Stimulated activated CD8-positive, alpha-beta memory T cell treated with anti-CD3 and anti-CD28 coated beads, Interleukin-7, amount 100 ng/mL, for 4 hours (primary cell): ENCODE data around the gene BCL6B.
A peak's percentile ranks its signal among the peaks of the same experiment; 100 is the strongest.

ENCODE experiments used
- DNase-seq, 2 donors: peaks; one replicate each; pipeline ENCODE4 v3.0.0-alpha.2; 2020; ENCODE audit warnings: low read depth in 2 of 2

BCL6B gene

GRCh38 chr17:7010523-7010922 lies 12.3 kb upstream of the BCL6B start:
- no peak for DNase-seq

DNA sequence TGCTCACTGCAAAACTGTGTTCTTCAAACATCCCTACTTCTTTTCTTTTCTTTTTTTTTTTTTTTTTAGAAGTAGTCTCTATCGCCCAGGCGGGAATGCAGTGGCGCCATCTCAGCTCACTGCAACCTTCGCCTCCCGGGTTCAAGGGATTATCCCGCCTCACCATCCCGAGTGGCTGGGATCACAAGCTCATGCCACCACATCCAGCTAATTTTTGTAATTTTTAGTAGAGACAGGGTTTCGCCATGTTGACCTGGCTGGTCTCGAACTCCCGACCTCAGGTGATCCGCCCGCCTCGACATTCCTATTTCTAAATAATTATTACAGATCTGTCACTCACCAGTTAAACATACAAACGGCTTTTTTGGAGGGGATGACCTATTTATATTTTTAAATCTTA lies 11.4 kb upstream of the BCL6B start:
- no peak for DNase-seq

DNA sequence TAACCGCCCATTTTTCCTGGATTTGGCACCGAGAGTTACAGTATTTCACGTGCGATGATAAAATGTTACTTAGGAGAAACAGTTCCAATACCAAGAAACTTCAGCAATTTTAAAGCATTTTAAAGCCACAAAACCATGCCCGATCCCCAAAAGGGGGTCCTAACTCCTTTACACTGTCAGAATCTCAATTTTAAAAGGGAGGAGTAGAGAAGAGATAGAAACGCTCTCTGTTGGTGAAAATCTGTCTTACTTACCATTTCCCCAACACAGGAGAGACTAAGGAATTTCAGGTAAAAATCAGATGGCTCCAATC lies 11.0 kb upstream of the BCL6B start:
- no peak for DNase-seq

DNA sequence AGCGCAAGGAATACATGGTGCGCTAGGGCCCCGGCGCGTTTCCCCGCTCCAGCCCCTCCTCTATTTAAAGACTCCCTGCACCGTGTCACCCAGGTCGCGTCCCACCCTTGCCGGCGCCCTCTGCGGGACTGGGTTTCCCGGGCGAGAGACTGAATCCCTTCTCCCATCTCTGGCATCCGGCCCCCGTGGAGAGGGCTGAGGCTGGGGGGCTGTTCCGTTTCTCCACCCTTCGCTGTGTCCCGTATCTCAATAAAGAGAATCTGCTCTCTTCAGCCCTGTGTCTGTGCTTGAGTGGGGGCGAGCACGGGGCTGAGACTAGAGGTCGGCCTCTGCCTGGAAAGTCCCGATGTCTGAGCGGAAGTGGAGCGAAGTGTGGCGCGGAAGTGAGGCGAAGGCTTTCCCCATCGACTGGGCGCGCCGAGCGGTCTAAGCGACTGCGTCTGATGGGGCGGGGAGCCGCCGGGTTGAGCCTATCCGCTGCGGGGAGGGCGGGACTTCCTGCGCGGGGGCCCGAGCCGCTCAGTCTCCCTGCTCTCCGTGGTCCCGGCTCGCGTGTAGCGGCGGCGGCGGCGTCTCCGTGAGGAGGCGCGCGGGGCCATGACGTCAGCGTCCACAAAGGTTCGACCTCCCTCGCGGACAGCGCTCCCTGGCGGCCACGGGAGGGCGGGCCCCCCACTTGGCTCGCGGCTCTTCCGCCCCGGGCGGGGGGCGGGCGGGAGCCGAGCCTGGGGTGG lies 8.4 kb upstream of the BCL6B start:
- DNase-seq: peak; percentile 95 to 99

DNA sequence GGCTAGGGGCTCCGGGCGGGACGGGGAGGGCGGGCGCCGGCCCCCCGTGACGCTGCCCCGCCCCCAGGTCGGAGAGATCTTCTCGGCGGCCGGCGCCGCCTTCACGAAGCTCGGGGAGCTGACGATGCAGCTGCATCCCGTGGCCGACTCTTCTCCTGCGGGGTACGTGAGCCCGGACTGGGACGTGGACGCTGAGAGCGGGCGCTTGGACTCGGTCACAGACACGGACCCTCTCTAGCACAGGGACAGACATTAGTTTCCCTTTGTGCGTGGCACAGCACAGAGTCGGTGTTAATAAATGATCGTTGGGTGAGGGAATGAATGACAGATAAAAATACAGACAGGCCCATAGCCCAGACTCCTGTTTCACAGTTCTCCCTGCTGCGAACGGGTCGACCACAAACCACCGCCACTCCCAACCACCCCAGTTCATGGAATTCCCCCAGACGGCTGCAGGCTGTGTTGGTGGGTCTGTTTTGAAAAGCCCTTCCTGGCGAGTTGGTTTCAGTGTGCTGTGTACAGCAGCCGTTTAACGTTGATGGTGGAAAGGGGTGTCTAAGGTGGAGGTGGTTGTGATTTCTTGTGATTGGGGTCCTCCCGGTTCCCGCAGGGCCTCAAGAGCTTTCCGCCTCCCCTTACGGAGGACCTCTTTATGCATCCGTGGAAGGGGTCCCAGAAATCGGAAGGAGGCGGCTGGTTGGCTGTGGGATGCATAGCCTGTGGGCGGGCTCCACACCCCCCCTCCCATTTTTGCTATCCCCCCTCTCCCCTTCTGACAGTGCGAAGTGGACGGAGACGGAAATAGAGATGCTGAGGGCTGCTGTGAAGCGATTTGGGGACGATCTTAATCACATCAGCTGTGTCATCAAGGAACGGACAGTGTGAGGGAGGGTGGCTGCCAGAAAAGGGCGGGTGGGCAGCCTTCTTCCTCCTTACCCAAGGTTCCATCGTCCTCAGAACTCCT lies 7.6 kb upstream of the BCL6B start:
- DNase-seq: peak; percentile 75 to 77

- DNase-seq: no peak
These were observed 6.4 kb upstream of the BCL6B start for GRCh38 chr17:7016418-7016817.

DNA sequence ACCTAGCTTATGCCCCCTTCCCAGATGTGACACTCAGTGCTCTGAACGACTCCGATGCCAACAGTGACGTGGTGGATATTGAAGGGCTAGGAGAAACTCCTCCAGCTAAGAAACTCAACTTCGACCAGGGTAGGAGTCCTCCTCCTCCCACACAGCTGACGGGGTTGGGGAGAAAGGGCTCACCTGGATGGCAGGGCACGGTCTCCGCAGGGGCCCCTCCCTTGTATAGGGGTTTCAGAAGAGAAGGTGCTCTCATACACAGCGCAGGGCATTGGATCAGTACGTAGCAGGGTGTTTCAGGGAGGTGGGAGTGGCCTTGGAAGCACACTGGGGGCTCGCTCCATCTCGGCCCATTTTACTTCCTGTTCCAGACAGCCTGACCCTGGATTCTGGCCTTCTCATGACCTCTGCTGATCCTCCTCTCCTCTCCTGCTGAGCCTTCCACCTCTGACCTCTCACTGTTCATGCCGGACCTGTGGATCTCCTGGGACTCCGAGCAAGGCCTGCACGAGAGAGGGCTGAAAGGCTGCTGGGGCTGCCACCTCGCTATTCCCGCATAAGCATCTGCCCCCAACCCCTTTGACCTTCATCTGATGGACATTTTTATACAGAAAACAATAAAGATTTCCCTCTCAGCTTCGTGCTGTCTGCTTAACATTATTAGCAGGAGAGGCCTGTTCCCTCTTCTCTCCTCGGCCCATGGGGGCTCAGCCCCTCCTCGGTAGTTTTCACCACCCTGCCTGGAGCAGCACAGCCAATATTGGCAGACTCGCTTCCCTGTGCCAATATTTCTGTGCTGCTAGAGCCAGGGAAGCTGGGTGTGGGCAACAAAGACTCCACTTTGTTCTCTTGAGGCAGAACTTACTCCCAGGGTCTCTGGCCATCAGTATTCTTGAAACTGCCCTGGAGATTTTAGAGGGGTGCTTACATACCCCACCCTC lies 5.7 kb upstream of the BCL6B start:
- no peak for DNase-seq

DNA sequence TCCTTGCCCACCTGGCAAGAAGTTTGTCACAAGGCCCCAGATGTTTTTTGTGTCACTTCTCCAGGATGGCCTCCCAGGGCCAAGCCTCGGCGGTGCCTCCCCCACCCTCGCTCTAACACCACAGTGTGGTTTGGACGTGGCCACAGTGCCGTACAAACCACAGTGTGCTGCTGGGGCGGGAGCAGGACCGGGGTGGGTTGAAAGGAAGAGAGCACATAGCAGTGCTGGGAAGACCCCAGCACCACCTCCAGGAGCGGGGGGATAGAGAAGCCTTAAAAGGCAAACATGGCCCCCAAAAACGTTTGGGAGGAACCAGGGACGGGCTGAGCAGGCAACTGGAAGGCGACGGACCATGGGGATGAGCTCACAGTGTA lies 5.0 kb upstream of the BCL6B start:
- DNase-seq: no peak

DNA sequence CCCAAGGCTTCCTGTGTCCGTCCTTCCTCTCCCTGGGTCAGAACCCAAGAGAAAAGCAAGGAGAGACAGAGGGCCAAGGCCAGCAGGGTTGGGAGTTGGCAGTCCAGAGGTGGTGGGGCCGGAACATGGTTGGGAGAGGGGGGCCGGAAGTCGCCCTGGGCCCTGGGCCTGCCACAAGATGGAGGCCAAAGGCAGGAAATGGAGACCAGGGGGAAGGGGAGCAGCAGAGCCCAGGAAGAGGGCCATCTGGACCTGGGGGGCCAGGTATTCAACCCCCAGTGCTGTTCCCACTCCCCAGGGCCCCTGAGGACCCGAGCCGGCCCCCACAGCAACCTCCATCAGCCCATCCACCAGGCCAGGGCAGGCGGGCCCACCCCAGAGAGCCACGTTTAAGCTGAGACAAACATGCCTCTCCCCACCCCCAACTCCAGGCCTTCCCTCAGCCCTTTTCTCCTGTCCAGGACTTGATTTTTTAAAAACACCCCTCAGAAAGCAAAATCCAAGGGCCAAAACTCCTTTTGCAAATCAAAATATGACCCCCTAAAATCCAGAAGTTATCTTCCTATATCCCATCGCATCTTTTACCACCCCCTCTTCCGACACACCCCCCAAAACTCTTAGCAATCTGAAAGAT lies 4.4 kb upstream of the BCL6B start:
- DNase-seq: no peak

GRCh38 chr17:7019367-7019766 lies 3.5 kb upstream of the BCL6B start:
- DNase-seq: no peak

DNA sequence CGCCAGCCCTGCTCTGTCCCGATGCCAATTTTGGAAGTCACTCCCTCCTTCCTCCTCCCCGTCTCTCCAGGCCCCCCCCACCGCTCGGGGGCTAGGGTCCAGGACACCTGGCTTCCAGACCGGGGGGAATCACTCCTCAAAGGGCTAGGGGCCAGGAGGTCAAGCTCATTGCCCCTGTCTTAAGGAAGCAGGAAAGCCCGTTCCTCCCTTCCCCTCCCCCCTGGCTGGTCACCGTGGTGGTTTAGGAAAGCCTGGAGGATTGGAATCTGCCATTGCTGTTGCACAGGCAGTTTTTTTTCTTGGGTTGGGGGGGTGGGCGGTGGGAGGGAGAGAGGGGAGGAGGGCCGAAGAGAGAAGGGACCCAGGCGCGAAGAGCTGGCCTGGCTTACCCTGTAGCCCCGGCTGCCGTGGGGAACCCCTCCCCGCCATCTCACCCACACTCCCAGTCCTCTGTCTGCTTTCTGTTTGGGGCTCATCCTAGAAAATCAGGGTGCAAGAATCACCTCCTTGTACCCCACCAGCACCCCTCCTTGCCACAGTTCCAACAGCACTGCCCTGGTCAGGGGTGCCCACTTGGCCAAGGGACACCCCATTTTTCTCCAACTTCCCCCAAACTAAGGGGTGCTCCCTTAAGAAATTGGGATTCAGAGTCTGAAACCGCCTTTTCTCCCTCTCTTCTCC lies 2.9 kb upstream of the BCL6B start:
- DNase-seq: no peak

DNA sequence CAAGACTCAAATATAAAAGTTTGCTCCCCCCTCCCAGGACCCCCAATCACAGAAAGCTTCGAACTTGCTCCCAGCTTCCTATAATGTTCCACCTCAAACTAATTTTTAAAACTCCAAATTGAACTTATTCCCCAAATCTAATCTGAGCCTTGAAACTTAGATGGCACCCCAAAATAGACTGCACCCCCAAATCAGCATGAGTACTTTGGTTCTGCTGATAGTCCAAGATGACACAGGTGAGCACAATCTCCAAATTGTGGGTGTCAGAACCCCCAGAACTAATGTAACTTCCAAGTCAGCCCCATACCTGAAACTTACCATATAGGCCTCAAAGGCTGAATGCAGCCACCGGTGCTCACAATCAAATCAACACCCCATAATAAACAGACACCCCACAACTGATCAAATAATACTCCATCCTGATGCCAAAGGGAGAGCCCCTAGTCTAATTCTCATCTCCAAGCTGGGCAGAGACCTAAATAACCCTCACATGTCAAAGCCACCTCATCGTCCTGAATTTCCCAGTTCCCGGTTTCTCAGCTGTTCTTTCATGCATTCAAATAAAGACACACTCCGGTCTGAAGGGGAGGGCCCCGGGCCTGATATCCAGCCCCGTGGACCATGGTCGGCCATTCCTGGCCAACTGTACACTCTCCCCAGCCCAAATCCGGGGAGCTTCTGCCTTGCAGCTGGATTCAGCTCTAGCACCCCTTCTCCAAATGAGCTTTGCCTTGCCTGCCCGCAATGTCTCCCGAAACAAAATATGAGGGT lies 1.8 kb upstream of the BCL6B start:
- no peak for DNase-seq

DNA sequence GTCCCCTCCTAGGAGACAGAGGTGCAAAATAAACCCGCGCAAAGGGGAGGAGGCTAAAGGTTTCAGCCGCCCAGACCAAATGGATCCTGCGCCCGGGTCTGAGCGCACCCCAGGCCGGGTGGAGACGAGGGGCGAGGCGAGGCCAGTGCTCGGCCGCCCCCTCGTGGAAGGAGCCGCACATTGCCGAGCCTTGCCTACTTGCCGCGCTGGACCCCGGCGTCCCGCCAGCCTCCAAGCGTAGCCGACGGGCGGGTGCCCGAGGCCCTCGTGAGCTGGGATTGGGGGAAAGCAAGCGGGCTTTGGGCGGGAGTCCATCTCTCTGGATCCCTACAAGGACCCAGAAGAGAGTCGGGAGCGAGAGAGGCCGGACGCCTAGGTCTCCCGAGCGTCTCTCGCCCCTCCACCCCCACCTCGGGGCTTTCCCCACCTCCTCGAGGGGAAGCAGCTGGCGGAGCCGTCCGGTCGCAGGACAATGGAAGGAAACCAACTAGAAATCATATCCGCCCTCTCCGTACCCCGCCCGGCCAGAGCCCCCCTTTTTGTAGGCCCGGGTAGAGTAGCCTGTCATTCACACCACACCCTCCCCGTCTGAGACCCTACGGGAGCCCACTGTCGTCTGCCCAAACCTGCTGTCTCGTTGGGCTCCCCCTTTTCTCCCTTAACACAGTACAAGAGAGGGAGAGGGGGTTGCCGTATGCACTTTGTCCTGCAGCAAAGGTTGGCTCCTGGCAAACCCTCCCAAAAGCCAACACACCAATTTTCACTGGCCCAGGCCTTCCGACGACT lies 664 bp upstream of the BCL6B start:
- peak in 1 of 2 donors; percentile 67 for DNase-seq

DNA sequence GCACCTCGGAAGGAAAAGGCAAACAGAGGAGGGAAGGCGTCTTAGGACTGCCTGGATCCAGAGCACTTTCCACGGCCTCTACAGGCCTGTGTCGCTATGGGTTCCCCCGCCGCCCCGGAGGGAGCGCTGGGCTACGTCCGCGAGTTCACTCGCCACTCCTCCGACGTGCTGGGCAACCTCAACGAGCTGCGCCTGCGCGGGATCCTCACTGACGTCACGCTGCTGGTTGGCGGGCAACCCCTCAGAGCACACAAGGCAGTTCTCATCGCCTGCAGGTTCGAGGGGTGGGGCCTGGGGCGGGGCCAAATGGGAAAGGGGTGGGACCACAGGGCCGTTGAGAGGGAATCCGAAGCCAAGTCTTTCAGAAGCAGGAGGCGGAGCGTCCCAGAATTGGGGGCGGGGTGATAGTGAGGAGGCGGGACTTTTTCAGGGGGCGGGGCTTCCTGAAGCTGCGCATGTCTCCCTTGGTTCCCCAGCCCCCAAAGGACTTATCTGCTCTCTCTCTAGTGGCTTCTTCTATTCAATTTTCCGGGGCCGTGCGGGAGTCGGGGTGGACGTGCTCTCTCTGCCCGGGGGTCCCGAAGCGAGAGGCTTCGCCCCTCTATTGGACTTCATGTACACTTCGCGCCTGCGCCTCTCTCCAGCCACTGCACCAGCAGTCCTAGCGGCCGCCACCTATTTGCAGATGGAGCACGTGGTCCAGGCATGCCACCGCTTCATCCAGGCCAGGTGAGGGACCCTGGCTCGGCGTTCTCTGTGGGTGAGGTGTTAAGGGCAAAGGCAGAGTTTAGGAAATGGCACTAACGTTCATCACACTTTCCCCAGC lies 939 bp downstream of the BCL6B start:
- DNase-seq: peak; percentile 88 to 92

DNA sequence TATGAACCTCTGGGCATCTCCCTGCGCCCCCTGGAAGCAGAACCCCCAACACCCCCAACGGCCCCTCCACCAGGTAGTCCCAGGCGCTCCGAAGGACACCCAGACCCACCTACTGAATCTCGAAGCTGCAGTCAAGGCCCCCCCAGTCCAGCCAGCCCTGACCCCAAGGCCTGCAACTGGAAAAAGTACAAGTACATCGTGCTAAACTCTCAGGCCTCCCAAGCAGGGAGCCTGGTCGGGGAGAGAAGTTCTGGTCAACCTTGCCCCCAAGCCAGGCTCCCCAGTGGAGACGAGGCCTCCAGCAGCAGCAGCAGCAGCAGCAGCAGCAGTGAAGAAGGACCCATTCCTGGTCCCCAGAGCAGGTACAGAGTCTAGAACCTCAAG lies 1.5 kb downstream of the BCL6B start:
- DNase-seq: no peak

DNA sequence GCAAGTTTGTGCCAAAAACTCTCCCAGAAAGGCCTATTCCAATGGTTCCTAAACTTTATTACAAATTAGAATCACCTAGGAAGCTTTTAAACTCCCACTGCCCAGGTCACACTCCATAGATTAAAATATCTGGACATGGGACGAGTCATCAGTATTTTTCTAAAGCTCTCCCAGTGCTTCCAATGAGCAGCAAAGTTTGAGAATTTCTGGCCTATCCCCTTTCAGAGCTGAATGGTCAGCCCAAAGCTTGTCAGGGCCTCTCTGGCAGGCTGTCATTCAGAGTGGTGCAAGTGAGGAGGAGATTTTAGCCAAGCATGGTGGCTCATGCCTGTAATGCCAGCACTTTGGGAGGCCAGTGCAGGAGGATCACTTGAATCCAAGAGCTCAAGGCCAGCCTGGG lies 2.4 kb downstream of the BCL6B start:
- DNase-seq: no peak

DNA sequence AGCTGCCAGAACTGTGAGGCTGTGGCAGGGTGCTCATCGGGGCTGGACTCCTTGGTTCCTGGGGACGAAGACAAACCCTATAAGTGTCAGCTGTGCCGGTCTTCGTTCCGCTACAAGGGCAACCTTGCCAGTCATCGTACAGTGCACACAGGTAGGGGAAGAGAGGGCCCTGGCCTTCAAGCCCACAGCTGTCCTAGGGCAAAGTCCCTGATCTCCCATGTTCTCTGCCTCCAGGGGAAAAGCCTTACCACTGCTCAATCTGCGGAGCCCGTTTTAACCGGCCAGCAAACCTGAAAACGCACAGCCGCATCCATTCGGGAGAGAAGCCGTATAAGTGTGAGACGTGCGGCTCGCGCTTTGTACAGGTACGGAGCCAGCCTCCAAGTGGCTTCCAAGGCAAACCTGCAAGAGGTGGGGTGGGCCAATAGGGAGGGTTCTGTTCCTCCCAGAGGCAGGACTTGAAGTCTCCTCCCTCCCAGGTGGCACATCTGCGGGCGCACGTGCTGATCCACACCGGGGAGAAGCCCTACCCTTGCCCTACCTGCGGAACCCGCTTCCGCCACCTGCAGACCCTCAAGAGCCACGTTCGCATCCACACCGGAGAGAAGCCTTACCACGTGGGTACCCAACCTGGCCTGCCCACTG lies 3.7 kb downstream of the BCL6B start:
- DNase-seq: no peak

- no peak for DNase-seq
These were observed 4.5 kb downstream of the BCL6B start for GRCh38 chr17:7027335-7027734.
